HEK293 (cell line): ENCODE measurements around the gene BMERB1.

Source experiments
- CTCF ChIA-PET: fragments of 350-600 bp; formaldehyde crosslinking; extraction: SDS; loops from one replicate; lab custom pipeline; 2021; ENCODE audit warnings: antibody characterized with exemption; lab: Yijun Ruan, JAX
- POLR2A ChIA-PET: fragments of 300-600 bp; formaldehyde crosslinking; extraction: SDS; loops from one replicate; lab custom pipeline; 2020; ENCODE audit warnings: antibody characterized with exemption, inconsistent platforms; lab: Yijun Ruan, JAX
- H3K27ac ChIP-seq: fragments of 200-500 bp; sonication (Bioruptor generic); 2 replicates; pipeline ENCODE4 v1.5.1; 2014; ENCODE audit warnings: low read depth, low read length, control low read depth, inconsistent platforms; ENCODE audit errors: extremely low read depth
- H3K36me3 ChIP-seq, 2 experiments: fragments of 200-500 bp in 1 of 2; sonication (Bioruptor generic) in 1 of 2; 1 replicate in 1 of 2; 2 replicates in 1 of 2; pipeline ENCODE4 v1.5.1; 2014 to 2017; ENCODE audit warnings: inconsistent platforms in 2 of 2, low read length in 2 of 2; ENCODE audit not compliant: control insufficient read depth in 2 of 2, insufficient read depth in 1 of 2
- H3K4me1 ChIP-seq: fragments of 200-500 bp; sonication (Bioruptor generic); 2 replicates; pipeline ENCODE4 v1.5.1; 2014; ENCODE audit warnings: mild to moderate bottlenecking, low read length, inconsistent platforms; ENCODE audit not compliant: control insufficient read depth, insufficient read depth
- H3K4me3 ChIP-seq: 2 replicates; pipeline ENCODE4 v1.5.1; 2011; ENCODE audit warnings: low read depth, mild to moderate bottlenecking, control low read depth, low read length, moderate library complexity
- H3K9me3 ChIP-seq: fragments of 200-500 bp; sonication (Bioruptor generic); 2 replicates; pipeline ENCODE4 v1.5.1; 2014; ENCODE audit warnings: low read depth, low read length, inconsistent platforms; ENCODE audit not compliant: control insufficient read depth, insufficient read depth
- IKZF3 ChIP-seq: fragments of 450-650 bp; IDR thresholded peaks from 2 replicates; pipeline ENCODE4 v1.5.0; 2018; ENCODE audit warnings: missing biosample characterization, mild to moderate bottlenecking, missing genetic modification characterization, moderate library complexity
- INSM2 ChIP-seq: fragments of 450-650 bp; formaldehyde crosslinking; IDR thresholded peaks from 2 replicates; pipeline ENCODE4 v1.5.1; 2016; ENCODE audit warnings: missing biosample characterization, missing genetic modification characterization
- KLF9 ChIP-seq: fragments of 450-650 bp; formaldehyde crosslinking; IDR thresholded peaks from 2 replicates; pipeline ENCODE4 v1.5.1; 2016; ENCODE audit warnings: missing biosample characterization, missing genetic modification characterization, low read depth
- MEIS1 ChIP-seq: sonication (generic); formaldehyde crosslinking; IDR thresholded peaks from 2 replicates; pipeline ENCODE4 v1.8.1; 2022; ENCODE audit warnings: missing genetic modification reagents, mild to moderate bottlenecking, borderline replicate concordance
- PRDM4 ChIP-seq: fragments of 450-650 bp; formaldehyde crosslinking; IDR thresholded peaks from 2 replicates; pipeline ENCODE4 v1.5.1; 2017; ENCODE audit warnings: missing biosample characterization, missing genetic modification characterization
- PRDM6 ChIP-seq: fragments of 450-650 bp; formaldehyde crosslinking; IDR thresholded peaks from 2 replicates; pipeline ENCODE4 v1.5.1; 2017; ENCODE audit warnings: missing biosample characterization, missing genetic modification characterization
- SCRT1 ChIP-seq: fragments of 450-650 bp; formaldehyde crosslinking; IDR thresholded peaks from 2 replicates; pipeline ENCODE4 v1.5.1; 2016; ENCODE audit warnings: missing biosample characterization, missing genetic modification characterization, borderline replicate concordance
- SP3 ChIP-seq: fragments of 450-650 bp; formaldehyde crosslinking; IDR thresholded peaks from 2 replicates; pipeline ENCODE4 v1.5.1; 2016; ENCODE audit warnings: missing biosample characterization, missing genetic modification characterization
- TRIM28 ChIP-seq: IDR thresholded peaks from 2 replicates; pipeline ENCODE4 v1.6.1; 2011; ENCODE audit warnings: low read length, control low read depth, borderline replicate concordance
- YY2 ChIP-seq: fragments of 450-650 bp; formaldehyde crosslinking; IDR thresholded peaks from 2 replicates; pipeline ENCODE4 v1.5.1; 2016; ENCODE audit warnings: missing biosample characterization, missing genetic modification characterization
- ZBTB48 ChIP-seq: fragments of 450-650 bp; formaldehyde crosslinking; IDR thresholded peaks from 2 replicates; pipeline ENCODE4 v1.5.1; 2016; ENCODE audit warnings: missing biosample characterization, missing genetic modification characterization
- ZBTB8A ChIP-seq: fragments of 450-650 bp; formaldehyde crosslinking; IDR thresholded peaks from 2 replicates; pipeline ENCODE4 v1.5.1; 2016; ENCODE audit warnings: missing biosample characterization, missing genetic modification characterization
- ZFHX2 ChIP-seq: fragments of 450-650 bp; formaldehyde crosslinking; conservative IDR thresholded peaks from 2 replicates; pipeline ENCODE4 v1.5.1; 2016; ENCODE audit warnings: missing biosample characterization, missing genetic modification characterization
- ZNF10 ChIP-seq: fragments of 450-650 bp; formaldehyde crosslinking; IDR thresholded peaks from 2 replicates; pipeline ENCODE4 v1.5.1; 2017; ENCODE audit warnings: missing biosample characterization, missing genetic modification characterization
- ZNF140 ChIP-seq: fragments of 450-650 bp; formaldehyde crosslinking; IDR thresholded peaks from 2 replicates; pipeline ENCODE4 v1.5.1; 2016; ENCODE audit warnings: missing biosample characterization, missing genetic modification characterization
- ZNF184 ChIP-seq: fragments of 450-650 bp; IDR thresholded peaks from 2 replicates; pipeline ENCODE4 v1.5.1; 2018; ENCODE audit warnings: missing biosample characterization, mild to moderate bottlenecking, missing genetic modification characterization
- ZNF223 ChIP-seq: fragments of 450-650 bp; formaldehyde crosslinking; IDR thresholded peaks from 2 replicates; pipeline ENCODE4 v1.5.1; 2016; ENCODE audit warnings: missing biosample characterization, missing genetic modification characterization
- ZNF391 ChIP-seq: fragments of 450-650 bp; formaldehyde crosslinking; IDR thresholded peaks from 2 replicates; pipeline ENCODE4 v1.5.1; 2016; ENCODE audit warnings: low read depth, missing biosample characterization, missing genetic modification characterization, borderline replicate concordance
- ZNF404 ChIP-seq: fragments of 450-650 bp; formaldehyde crosslinking; IDR thresholded peaks from 2 replicates; pipeline ENCODE4 v1.5.1; 2017; ENCODE audit warnings: missing biosample characterization, missing genetic modification characterization
- ZNF555 ChIP-seq: fragments of 450-650 bp; formaldehyde crosslinking; conservative IDR thresholded peaks from 2 replicates; pipeline ENCODE4 v1.5.1; 2017; ENCODE audit warnings: missing biosample characterization, mild to moderate bottlenecking, missing genetic modification characterization, inconsistent platforms
- ZNF585B ChIP-seq: fragments of 450-650 bp; formaldehyde crosslinking; IDR thresholded peaks from 2 replicates; pipeline ENCODE4 v1.5.1; 2016; ENCODE audit warnings: missing biosample characterization, missing genetic modification characterization
- ZNF791 ChIP-seq: fragments of 450-650 bp; formaldehyde crosslinking; IDR thresholded peaks from 2 replicates; pipeline ENCODE4 v1.5.1; 2016; ENCODE audit warnings: missing biosample characterization, missing genetic modification characterization
- TF ChIP-seq, protein P1 (sequence below): fragments of 450-650 bp; formaldehyde crosslinking; IDR thresholded peaks from 2 replicates; pipeline ENCODE4 v1.5.1; 2017; ENCODE audit warnings: missing biosample characterization, missing genetic modification characterization
- TF ChIP-seq, protein P2 (sequence below): IDR thresholded peaks from 2 replicates; pipeline ENCODE4 v1.6.1; 2011; ENCODE audit warnings: mild to moderate bottlenecking, low read depth, low read length, borderline replicate concordance

Gene BMERB1

DNA sequence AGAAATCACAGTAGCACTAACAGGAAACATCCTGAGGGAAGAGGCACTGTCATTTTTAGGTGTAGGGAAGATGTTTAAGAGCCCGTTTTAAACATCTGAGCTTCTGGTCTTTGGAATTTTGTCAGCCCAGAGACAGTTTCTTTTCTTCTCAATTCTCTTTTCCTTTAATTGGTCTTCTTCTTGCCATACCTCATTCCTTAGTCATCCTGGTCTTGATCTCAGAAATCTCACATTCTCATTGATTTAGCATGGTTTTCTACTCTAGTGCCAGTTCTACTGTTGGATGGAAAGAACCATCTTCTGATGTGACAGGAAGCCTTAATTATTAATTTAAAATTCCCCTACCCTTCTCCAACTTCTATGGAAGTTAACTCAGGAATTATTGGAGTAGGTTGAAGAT lies 25.4 kb downstream of the BMERB1 start:
- Histone ChIP-seq H3K4me3 (no peak overlapping the region), H3K27ac (no peak overlapping the region), H3K36me3 (no peaks in the 10 kb centered on the region), H3K9me3 (no peaks in the 10 kb centered on the region), H3K4me1 (no peaks in the 10 kb centered on the region)
- CTCF ChIA-PET: no interaction called here
- no peak for TF ChIP-seq ZNF555 (tag by site-specific recombination)
- no peak for TF ChIP-seq KLF9 (tag by site-specific recombination)
- TF ChIP-seq, protein P1, sequence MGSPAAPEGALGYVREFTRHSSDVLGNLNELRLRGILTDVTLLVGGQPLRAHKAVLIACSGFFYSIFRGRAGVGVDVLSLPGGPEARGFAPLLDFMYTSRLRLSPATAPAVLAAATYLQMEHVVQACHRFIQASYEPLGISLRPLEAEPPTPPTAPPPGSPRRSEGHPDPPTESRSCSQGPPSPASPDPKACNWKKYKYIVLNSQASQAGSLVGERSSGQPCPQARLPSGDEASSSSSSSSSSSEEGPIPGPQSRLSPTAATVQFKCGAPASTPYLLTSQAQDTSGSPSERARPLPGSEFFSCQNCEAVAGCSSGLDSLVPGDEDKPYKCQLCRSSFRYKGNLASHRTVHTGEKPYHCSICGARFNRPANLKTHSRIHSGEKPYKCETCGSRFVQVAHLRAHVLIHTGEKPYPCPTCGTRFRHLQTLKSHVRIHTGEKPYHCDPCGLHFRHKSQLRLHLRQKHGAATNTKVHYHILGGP: no peak
- TF ChIP-seq ZNF10 (tag by site-specific recombination): no peak
- TF ChIP-seq MEIS1: no peak
- no peak for TF ChIP-seq PRDM4 (tag by site-specific recombination)
- TF ChIP-seq TRIM28: no peak
- TF ChIP-seq ZNF791 (tag by site-specific recombination): no peak
- no peak for TF ChIP-seq ZNF140 (tag by site-specific recombination)
- no peak for TF ChIP-seq ZNF223 (tag by site-specific recombination)
- TF ChIP-seq ZNF391 (tag by site-specific recombination): no peak
- POLR2A ChIA-PET: no interaction called here

- CTCF ChIA-PET: interaction anchor here (0.7 kb wide), 1 partner anchor 60 kb away, joined by 4 read pairs; no protein-coding TSS in a partner anchor
- Histone ChIP-seq H3K4me1 (no peaks in the 10 kb centered on the region), H3K9me3 (no peaks in the 10 kb centered on the region), H3K4me3 (no peak overlapping the region), H3K27ac (no peak overlapping the region), H3K36me3 (no peaks in the 10 kb centered on the region)
- TF ChIP-seq YY2 (tag by site-specific recombination) (no peak), KLF9 (tag by site-specific recombination) (no peak), PRDM6 (no peak), ZBTB8A (tag by site-specific recombination) (no peak), ZNF404 (no peak), ZNF184 (tag by site-specific recombination) (no peak), ZBTB48 (no peak), ZNF585B (tag by site-specific recombination) (no peak), INSM2 (tag by site-specific recombination) (no peak), SP3 (tag by site-specific recombination) (no peak), SCRT1 (tag by site-specific recombination) (no peak), IKZF3 (tag by site-specific recombination) (no peak), ZFHX2 (tag by site-specific recombination) (no peak)
- TF ChIP-seq, protein P1: no peak
- TF ChIP-seq, protein P2, sequence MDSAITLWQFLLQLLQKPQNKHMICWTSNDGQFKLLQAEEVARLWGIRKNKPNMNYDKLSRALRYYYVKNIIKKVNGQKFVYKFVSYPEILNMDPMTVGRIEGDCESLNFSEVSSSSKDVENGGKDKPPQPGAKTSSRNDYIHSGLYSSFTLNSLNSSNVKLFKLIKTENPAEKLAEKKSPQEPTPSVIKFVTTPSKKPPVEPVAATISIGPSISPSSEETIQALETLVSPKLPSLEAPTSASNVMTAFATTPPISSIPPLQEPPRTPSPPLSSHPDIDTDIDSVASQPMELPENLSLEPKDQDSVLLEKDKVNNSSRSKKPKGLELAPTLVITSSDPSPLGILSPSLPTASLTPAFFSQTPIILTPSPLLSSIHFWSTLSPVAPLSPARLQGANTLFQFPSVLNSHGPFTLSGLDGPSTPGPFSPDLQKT: no peak
- POLR2A ChIA-PET: no interaction called here
Measured at GRCh38 chr16:15460601-15461000, 26.2 kb downstream of the BMERB1 start.
